Activated naive CD8-positive, alpha-beta T cell treated with anti-CD3 and anti-CD28 coated beads for 36 hours (primary cell): Measurements from ENCODE around the gene CLDND2. TPM values are rescaled to one million over a fixed set of nuclear protein-coding genes. Genes with fewer than 3 reads are reported as not detected.
A peak's percentile ranks its signal among the peaks of the same experiment; 100 is the strongest.

Source experiments
- DNase-seq: peaks from one replicate; pipeline ENCODE4 v3.0.0; 2021
- H3K27ac Mint-ChIP-seq: one replicate; pipeline ENCODE4 v1.8.0; 2022; ENCODE audit warnings: mild to moderate bottlenecking, moderate library complexity, mixed read lengths
- H3K27me3 Mint-ChIP-seq: one replicate; pipeline ENCODE4 v1.8.0; 2022; ENCODE audit warnings: mild to moderate bottlenecking, mixed read lengths
- H3K36me3 Mint-ChIP-seq: one replicate; pipeline ENCODE4 v1.8.0; 2021; ENCODE audit warnings: mild to moderate bottlenecking, mixed read lengths
- H3K4me1 Mint-ChIP-seq: one replicate; pipeline ENCODE4 v1.8.0; 2021; ENCODE audit warnings: mixed read lengths
- H3K4me3 Mint-ChIP-seq: one replicate; pipeline ENCODE4 v1.8.0; 2022; ENCODE audit warnings: mild to moderate bottlenecking, moderate library complexity, mixed read lengths
- H3K9me3 Mint-ChIP-seq: one replicate; pipeline ENCODE4 v1.8.0; 2022; ENCODE audit warnings: mixed read lengths
- total RNA-seq, 2 experiments: library from RNA; stranded (reverse); gene quantifications; one replicate each; pipeline ENCODE4 v1.2.3, GENCODE V29; 2021

The CLDND2 gene
- total RNA-seq, 2 experiments from 2014 or later, result 2.0 to 3.8 TPM

- Mint-ChIP-seq H3K4me3 (peak overlapping the region; percentile 80), H3K27ac (no peak overlapping the region), H3K4me1 (peaks cover 54% of the 10 kb centered on the region), H3K27me3 (no peaks in the 10 kb centered on the region), H3K36me3 (peaks cover 25% of the 10 kb centered on the region), H3K9me3 (peaks cover 7% of the 10 kb centered on the region)
- no peak for DNase-seq
Observed at GRCh38 chr19:51370230-51370629, 1.4 kb upstream of the CLDND2 start.

GRCh38 chr19:51367565-51368365, 1.0 kb downstream of the CLDND2 start:
- Mint-ChIP-seq H3K9me3 (no peaks in the 10 kb centered on the region), H3K4me1 (peaks cover 54% of the 10 kb centered on the region), H3K27me3 (no peaks in the 10 kb centered on the region), H3K27ac (peak overlapping the region; percentile 96), H3K4me3 (peak overlapping the region; percentile 99), H3K36me3 (peaks cover 30% of the 10 kb centered on the region)
- peak; percentile 99 for DNase-seq

- peaks cover 55% of the 10 kb centered on the region for H3K4me1 Mint-ChIP-seq
- DNase-seq, result no peak
- peak overlapping the region; percentile 99 for H3K4me3 Mint-ChIP-seq
- H3K36me3 Mint-ChIP-seq, result peaks cover 32% of the 10 kb centered on the region
- peak overlapping the region; percentile 96 for H3K27ac Mint-ChIP-seq
- H3K27me3 Mint-ChIP-seq, result no peaks in the 10 kb centered on the region
- no peaks in the 10 kb centered on the region for H3K9me3 Mint-ChIP-seq
Observed at GRCh38 chr19:51367255-51367564, 1.6 kb downstream of the CLDND2 start.

GRCh38 chr19:51366389-51367254, 2.2 kb downstream of the CLDND2 start:
- peaks cover 32% of the 10 kb centered on the region for H3K36me3 Mint-ChIP-seq
- H3K4me1 Mint-ChIP-seq, result peaks cover 55% of the 10 kb centered on the region
- H3K27ac Mint-ChIP-seq, result peak overlapping the region; percentile 96
- peak overlapping the region; percentile 99 for H3K4me3 Mint-ChIP-seq
- H3K9me3 Mint-ChIP-seq, result no peaks in the 10 kb centered on the region
- no peaks in the 10 kb centered on the region for H3K27me3 Mint-ChIP-seq
- DNase-seq, result peak; percentile 96

- H3K36me3 Mint-ChIP-seq, result peaks cover 27% of the 10 kb centered on the region
- peak within 1 kb of the TSS; percentile 96 for H3K27ac Mint-ChIP-seq
- H3K27me3 Mint-ChIP-seq, result no peaks in the 10 kb centered on the region
- H3K9me3 Mint-ChIP-seq, result no peaks in the 10 kb centered on the region
- peaks cover 50% of the 10 kb centered on the region for H3K4me1 Mint-ChIP-seq
- no peak for DNase-seq
- peak within 1 kb of the TSS; percentile 99 for H3K4me3 Mint-ChIP-seq
Observed at GRCh38 chr19:51365965-51366388, 2.8 kb downstream of the CLDND2 start, which contains the start of gene ETFB. Gene ETFB, minus strand, starts transcription at chr19:51366388. Its CDS starts 62 bp downstream, at chr19:51366326.

- Mint-ChIP-seq H3K4me3 (peak overlapping the region; percentile 99), H3K27ac (peak overlapping the region; percentile 96), H3K9me3 (no peaks in the 10 kb centered on the region), H3K4me1 (peaks cover 48% of the 10 kb centered on the region), H3K27me3 (no peaks in the 10 kb centered on the region), H3K36me3 (peaks cover 21% of the 10 kb centered on the region)
- no peak for DNase-seq
Observed at GRCh38 chr19:51365211-51365964, 3.4 kb downstream of the CLDND2 start.

- Mint-ChIP-seq H3K27me3 (no peaks in the 10 kb centered on the region), H3K9me3 (no peaks in the 10 kb centered on the region), H3K4me3 (peak overlapping the region; percentile 64), H3K27ac (peak overlapping the region; percentile 65), H3K36me3 (peaks cover 18% of the 10 kb centered on the region), H3K4me1 (peaks cover 48% of the 10 kb centered on the region)
- DNase-seq, result no peak
Observed at GRCh38 chr19:51364200-51365106, 4.3 kb downstream of the CLDND2 start.

- no peak for DNase-seq
- peaks cover 50% of the 10 kb centered on the region for H3K4me1 Mint-ChIP-seq
- H3K4me3 Mint-ChIP-seq, result no peak overlapping the region
Observed at GRCh38 chr19:51361239-51361638, 7.6 kb downstream of the CLDND2 start.

GRCh38 chr19:51359294-51359693, 9.5 kb downstream of the CLDND2 start:
- H3K27me3 Mint-ChIP-seq, result no peaks in the 10 kb centered on the region
- H3K36me3 Mint-ChIP-seq, result peaks cover 27% of the 10 kb centered on the region
- no peak for DNase-seq
- peaks cover 55% of the 10 kb centered on the region for H3K4me1 Mint-ChIP-seq
- no peaks in the 10 kb centered on the region for H3K9me3 Mint-ChIP-seq
- H3K27ac Mint-ChIP-seq, result no peak overlapping the region
- H3K4me3 Mint-ChIP-seq, result no peak overlapping the region

More at GRCh38 chr19:51361239-51361638, 7.6 kb downstream of the CLDND2 start:
- Mint-ChIP-seq H3K27ac (no peak overlapping the region), H3K27me3 (no peaks in the 10 kb centered on the region), H3K9me3 (no peaks in the 10 kb centered on the region), H3K36me3 (peaks cover 27% of the 10 kb centered on the region)

- peaks cover 19% of the 10 kb centered on the region for H3K36me3 Mint-ChIP-seq
- no peak for DNase-seq
- no peaks in the 10 kb centered on the region for H3K27me3 Mint-ChIP-seq
- peaks cover 43% of the 10 kb centered on the region for H3K4me1 Mint-ChIP-seq
- H3K4me3 Mint-ChIP-seq, result peak overlapping the region; percentile 10
- no peak overlapping the region for H3K27ac Mint-ChIP-seq
- no peaks in the 10 kb centered on the region for H3K9me3 Mint-ChIP-seq
Observed at GRCh38 chr19:51357952-51358351, 10.9 kb downstream of the CLDND2 start.

GRCh38 chr19:51356159-51356801, 12.5 kb downstream of the CLDND2 start:
- DNase-seq, result no peak

GRCh38 chr19:51354742-51355148, 14.1 kb downstream of the CLDND2 start:
- Mint-ChIP-seq H3K4me3 (no peak overlapping the region), H3K27ac (peak overlapping the region; percentile 40), H3K9me3 (no peaks in the 10 kb centered on the region), H3K4me1 (peaks cover 25% of the 10 kb centered on the region), H3K36me3 (peaks cover 24% of the 10 kb centered on the region), H3K27me3 (no peaks in the 10 kb centered on the region)
- peak; percentile 33 for DNase-seq

More at GRCh38 chr19:51356159-51356801, 12.5 kb downstream of the CLDND2 start:
- H3K4me1 Mint-ChIP-seq, result peaks cover 31% of the 10 kb centered on the region
- no peak overlapping the region for H3K27ac Mint-ChIP-seq
- no peak overlapping the region for H3K4me3 Mint-ChIP-seq
- H3K9me3 Mint-ChIP-seq, result no peaks in the 10 kb centered on the region
- H3K27me3 Mint-ChIP-seq, result no peaks in the 10 kb centered on the region
- peaks cover 23% of the 10 kb centered on the region for H3K36me3 Mint-ChIP-seq

GRCh38 chr19:51354103-51354741, 14.6 kb downstream of the CLDND2 start:
- no peak overlapping the region for H3K4me3 Mint-ChIP-seq
- H3K27ac Mint-ChIP-seq, result no peak overlapping the region
- DNase-seq, result no peak
- peaks cover 20% of the 10 kb centered on the region for H3K4me1 Mint-ChIP-seq
- H3K27me3 Mint-ChIP-seq, result no peaks in the 10 kb centered on the region
- H3K36me3 Mint-ChIP-seq, result peaks cover 22% of the 10 kb centered on the region
- H3K9me3 Mint-ChIP-seq, result no peaks in the 10 kb centered on the region
